Liver (tissue), 9 donors: ENCODE measurements around the gene KCNJ4. TPM values are rescaled to one million over a fixed set of nuclear protein-coding genes. Genes with fewer than 3 reads are reported as not detected.

ENCODE experiments used
- DNase-seq: peaks from one replicate; pipeline ENCODE4 v3.0.0-alpha.2; 2017; ENCODE audit warnings: low spot score
- H3K27ac ChIP-seq, 2 donors: one replicate each; pipeline ENCODE4 v1.7.0; 2013; ENCODE audit warnings: inconsistent platforms in 2 of 2, low read length in 2 of 2, control low read depth in 1 of 2, low read depth in 1 of 2, mild to moderate bottlenecking in 1 of 2
- H3K27me3 ChIP-seq, 4 donors: one replicate each; pipeline versions ENCODE4 v1.6.1 to v1.7.0; 2013; ENCODE audit warnings: low read length in 3 of 4, inconsistent platforms in 1 of 4, mild to moderate bottlenecking in 1 of 4, moderate library complexity in 1 of 4; ENCODE audit not compliant: control insufficient read depth in 4 of 4, insufficient read depth in 4 of 4
- H3K36me3 ChIP-seq, 4 donors: one replicate each; pipeline versions ENCODE4 v1.6.1 to v1.7.0; 2013; ENCODE audit warnings: low read length in 3 of 4, mild to moderate bottlenecking in 3 of 4, low read depth in 1 of 4, moderate library complexity in 1 of 4; ENCODE audit not compliant: control insufficient read depth in 4 of 4, insufficient read depth in 3 of 4
- H3K4me1 ChIP-seq, 4 donors: one replicate each; pipeline versions ENCODE4 v1.6.1 to v1.7.0; 2013; ENCODE audit warnings: low read length in 3 of 4, mild to moderate bottlenecking in 3 of 4, moderate library complexity in 1 of 4; ENCODE audit not compliant: control insufficient read depth in 4 of 4, insufficient read depth in 4 of 4
- H3K4me3 ChIP-seq, 3 donors: one replicate each; pipeline versions ENCODE4 v1.6.1 to v1.7.0; 2013; ENCODE audit warnings: low read length in 3 of 3, control low read depth in 1 of 3, low read depth in 1 of 3, mild to moderate bottlenecking in 1 of 3
- H3K9ac ChIP-seq, 2 donors: one replicate each; pipeline ENCODE4 v1.7.0; 2013; ENCODE audit warnings: low read length in 2 of 2, mild to moderate bottlenecking in 2 of 2, moderate library complexity in 2 of 2, control low read depth in 1 of 2, low read depth in 1 of 2
- H3K9me3 ChIP-seq, 4 donors: one replicate each; pipeline versions ENCODE4 v1.6.1 to v1.7.0; 2013; ENCODE audit warnings: low read length in 3 of 4; ENCODE audit not compliant: control insufficient read depth in 4 of 4
- CTCF ChIP-seq: fragments of 150-350 bp; IDR thresholded peaks from 2 replicates; pipeline ENCODE4 v1.5.1; 2017; ENCODE audit warnings: improper control_type of control experiment, low read depth, low read length; ENCODE audit not compliant: missing input control
- FOXA1 ChIP-seq: IDR thresholded peaks from 2 replicates; pipeline ENCODE4 v1.6.1; 2016; ENCODE audit warnings: antibody characterized with exemption
- FOXA2 ChIP-seq: IDR thresholded peaks from 2 replicates; pipeline ENCODE4 v1.6.1; 2016; ENCODE audit warnings: antibody characterized with exemption
- GABPA ChIP-seq, 2 donors: IDR thresholded peaks in 1 of 2; conservative IDR thresholded peaks in 1 of 2; 2 replicates each; pipeline ENCODE4 v1.6.1; 2016; ENCODE audit warnings: antibody characterized with exemption in 2 of 2, mild to moderate bottlenecking in 1 of 2, moderate library complexity in 1 of 2
- JUND ChIP-seq, 2 donors: IDR thresholded peaks; 2 replicates each; pipeline ENCODE4 v1.6.1; 2016; ENCODE audit warnings: antibody characterized with exemption in 2 of 2
- NR2F2 ChIP-seq: IDR thresholded peaks from 2 replicates; pipeline ENCODE4 v1.6.1; 2016; ENCODE audit warnings: antibody characterized with exemption
- RAD21 ChIP-seq, 2 donors: IDR thresholded peaks; 2 replicates each; pipeline ENCODE4 v1.6.1; 2016; ENCODE audit warnings: antibody characterized with exemption in 2 of 2, mild to moderate bottlenecking in 2 of 2
- SP1 ChIP-seq: IDR thresholded peaks from 2 replicates; pipeline ENCODE4 v1.6.1; 2018; ENCODE audit warnings: antibody characterized with exemption, mild to moderate bottlenecking
- TAF1 ChIP-seq: conservative IDR thresholded peaks from 2 replicates; pipeline ENCODE4 v1.6.1; 2016; ENCODE audit warnings: antibody characterized with exemption, mild to moderate bottlenecking
- ZBTB33 ChIP-seq: IDR thresholded peaks from 2 replicates; pipeline ENCODE4 v1.6.1; 2016; ENCODE audit warnings: antibody characterized with exemption
- WGBS: extraction: QIAGEN DNeasy Blood & Tissue Kit; methylation state at CpG from one replicate; pipeline ENCODE4 v1.1.7; 2013; 5-methylcytosine and 5-hydroxymethylcytosine counted together
- polyA plus RNA-seq, 2 donors: library from polyadenylated mRNA; stranded (reverse) in 1 of 2; unstranded in 1 of 2; fragments of 200-250 nt in 1 of 2; fragments of >200 nt in 1 of 2; fragmentation: Nextera tagmentation in 1 of 2; extraction: Ambion mirVana in 1 of 2; gene quantifications; one replicate each; pipeline versions ENCODE4 v1.2.1 to v1.2.3, GENCODE V29; 2013 to 2015
- total RNA-seq, 2 donors: library from RNA; depleted of rRNA; stranded (reverse); fragments of >200 nt; gene quantifications; one replicate each; pipeline ENCODE4 v1.2.3, GENCODE V29; 2014
- TF ChIP-seq, protein P1 (sequence below): IDR thresholded peaks from 2 replicates; pipeline ENCODE4 v1.6.1; 2016; ENCODE audit warnings: antibody characterized with exemption, mild to moderate bottlenecking
- donor health status: healthy.
- donor health status: healthy.
- donor health status: healthy.
- donor health status: healthy.
- donor health status: healthy.

Gene KCNJ4
- total and polyA plus RNA-seq, 4 donors, result 0.05 TPM; not detected in 3

GRCh38 chr22:38432264-38432663 lies 22.7 kb downstream of the KCNJ4 start:
- H3K9me3 ChIP-seq, result no peaks in the 10 kb centered on the region
- WGBS, result 96% methylated on average over 1 of the region's 1 CpG
- H3K27ac ChIP-seq, result no peak overlapping the region
- no peak for TF ChIP-seq FOXA1
- no peak for TF ChIP-seq GABPA (IDR thresholded peaks at IDR 0.05 in 1 of 2, conservative IDR thresholded peaks at IDR 0.05 in 1 of 2)
- no peaks in the 10 kb centered on the region for H3K4me1 ChIP-seq
- H3K9ac ChIP-seq, result no peak overlapping the region
- no peaks in the 10 kb centered on the region for H3K27me3 ChIP-seq
- DNase-seq, result no peak
- H3K36me3 ChIP-seq, result no peaks in the 10 kb centered on the region
- H3K4me3 ChIP-seq, result no peak overlapping the region

DNA sequence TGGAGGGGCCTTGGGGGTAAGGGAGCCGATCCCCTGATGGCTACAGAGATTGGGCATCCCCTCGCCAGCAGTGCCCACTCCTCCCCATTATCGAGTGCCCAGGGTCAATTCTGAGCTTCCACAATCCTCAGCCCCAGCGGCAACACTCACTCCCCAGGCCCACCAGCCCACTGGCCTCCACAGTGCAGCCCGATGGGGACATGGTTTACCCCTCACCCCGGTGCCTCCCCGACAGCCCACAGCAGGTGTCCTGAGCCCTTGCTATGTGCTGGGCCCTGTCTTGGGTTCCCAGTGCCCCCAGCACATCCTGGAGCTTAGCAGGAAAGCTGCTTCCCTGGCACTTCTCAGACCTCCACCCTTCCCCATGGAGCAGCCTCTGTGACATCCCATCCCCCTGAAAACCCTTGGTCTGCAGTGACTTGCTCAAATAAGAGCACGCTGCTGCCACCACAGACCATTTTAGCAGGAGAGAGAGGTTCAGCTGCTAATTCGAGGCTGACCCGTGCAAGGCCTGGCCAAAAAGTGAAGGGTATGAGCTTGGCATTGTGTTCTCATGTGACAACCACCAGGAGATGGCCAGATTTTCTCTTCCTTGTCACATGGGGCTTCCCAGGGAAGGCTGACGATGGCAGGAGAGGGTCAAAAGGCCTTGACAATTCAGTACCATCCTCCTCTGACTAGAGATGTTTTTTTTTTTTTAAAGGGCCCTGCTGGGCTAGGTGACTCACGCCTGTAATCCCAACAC lies 23.6 kb downstream of the KCNJ4 start:
- 92% methylated on average over 12 of the region's 12 CpGs for WGBS
- Histone ChIP-seq H3K4me1 (no peaks in the 10 kb centered on the region), H3K4me3 (no peak overlapping the region), H3K9ac (no peak overlapping the region), H3K9me3 (no peaks in the 10 kb centered on the region), H3K27me3 (no peaks in the 10 kb centered on the region), H3K36me3 (no peaks in the 10 kb centered on the region), H3K27ac (no peak overlapping the region)
- DNase-seq, result no peak
- TF ChIP-seq GABPA (IDR thresholded peaks at IDR 0.05 in 1 of 2, conservative IDR thresholded peaks at IDR 0.05 in 1 of 2), result no peak
- TF ChIP-seq JUND (IDR thresholded peaks at IDR 0.05), result no peak

- no peak overlapping the region for H3K27ac ChIP-seq
- no peak overlapping the region for H3K9ac ChIP-seq
- peaks cover 0 to 4% (median 1%) of the 10 kb centered on the region in 4 donors for H3K4me1 ChIP-seq
- H3K4me3 ChIP-seq, result no peak overlapping the region
- no peaks in the 10 kb centered on the region for H3K9me3 ChIP-seq
- no peak for DNase-seq
- TF ChIP-seq SP1 (no peak), TAF1 (no peak), RAD21 (IDR thresholded peaks at IDR 0.05) (no peak), ZBTB33 (no peak), NR2F2 (no peak), CTCF (no peak), FOXA1 (no peak), FOXA2 (no peak)
- TF ChIP-seq, protein P1, sequence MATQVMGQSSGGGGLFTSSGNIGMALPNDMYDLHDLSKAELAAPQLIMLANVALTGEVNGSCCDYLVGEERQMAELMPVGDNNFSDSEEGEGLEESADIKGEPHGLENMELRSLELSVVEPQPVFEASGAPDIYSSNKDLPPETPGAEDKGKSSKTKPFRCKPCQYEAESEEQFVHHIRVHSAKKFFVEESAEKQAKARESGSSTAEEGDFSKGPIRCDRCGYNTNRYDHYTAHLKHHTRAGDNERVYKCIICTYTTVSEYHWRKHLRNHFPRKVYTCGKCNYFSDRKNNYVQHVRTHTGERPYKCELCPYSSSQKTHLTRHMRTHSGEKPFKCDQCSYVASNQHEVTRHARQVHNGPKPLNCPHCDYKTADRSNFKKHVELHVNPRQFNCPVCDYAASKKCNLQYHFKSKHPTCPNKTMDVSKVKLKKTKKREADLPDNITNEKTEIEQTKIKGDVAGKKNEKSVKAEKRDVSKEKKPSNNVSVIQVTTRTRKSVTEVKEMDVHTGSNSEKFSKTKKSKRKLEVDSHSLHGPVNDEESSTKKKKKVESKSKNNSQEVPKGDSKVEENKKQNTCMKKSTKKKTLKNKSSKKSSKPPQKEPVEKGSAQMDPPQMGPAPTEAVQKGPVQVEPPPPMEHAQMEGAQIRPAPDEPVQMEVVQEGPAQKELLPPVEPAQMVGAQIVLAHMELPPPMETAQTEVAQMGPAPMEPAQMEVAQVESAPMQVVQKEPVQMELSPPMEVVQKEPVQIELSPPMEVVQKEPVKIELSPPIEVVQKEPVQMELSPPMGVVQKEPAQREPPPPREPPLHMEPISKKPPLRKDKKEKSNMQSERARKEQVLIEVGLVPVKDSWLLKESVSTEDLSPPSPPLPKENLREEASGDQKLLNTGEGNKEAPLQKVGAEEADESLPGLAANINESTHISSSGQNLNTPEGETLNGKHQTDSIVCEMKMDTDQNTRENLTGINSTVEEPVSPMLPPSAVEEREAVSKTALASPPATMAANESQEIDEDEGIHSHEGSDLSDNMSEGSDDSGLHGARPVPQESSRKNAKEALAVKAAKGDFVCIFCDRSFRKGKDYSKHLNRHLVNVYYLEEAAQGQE, result no peak
- H3K36me3 ChIP-seq, result no peaks in the 10 kb centered on the region
- 78% methylated on average over 16 of the region's 16 CpGs for WGBS
- no peaks in the 10 kb centered on the region for H3K27me3 ChIP-seq
Measured at GRCh38 chr22:38429499-38430068, 25.4 kb downstream of the KCNJ4 start.
